Measurements from ENCODE around the gene GUCY1A2. TPM values are rescaled to one million over a fixed set of nuclear protein-coding genes. Genes with fewer than 3 reads are reported as not detected.

Gene GUCY1A2
- polyA plus RNA-seq, 6 donors from 2014 or later, result not detected

DNA sequence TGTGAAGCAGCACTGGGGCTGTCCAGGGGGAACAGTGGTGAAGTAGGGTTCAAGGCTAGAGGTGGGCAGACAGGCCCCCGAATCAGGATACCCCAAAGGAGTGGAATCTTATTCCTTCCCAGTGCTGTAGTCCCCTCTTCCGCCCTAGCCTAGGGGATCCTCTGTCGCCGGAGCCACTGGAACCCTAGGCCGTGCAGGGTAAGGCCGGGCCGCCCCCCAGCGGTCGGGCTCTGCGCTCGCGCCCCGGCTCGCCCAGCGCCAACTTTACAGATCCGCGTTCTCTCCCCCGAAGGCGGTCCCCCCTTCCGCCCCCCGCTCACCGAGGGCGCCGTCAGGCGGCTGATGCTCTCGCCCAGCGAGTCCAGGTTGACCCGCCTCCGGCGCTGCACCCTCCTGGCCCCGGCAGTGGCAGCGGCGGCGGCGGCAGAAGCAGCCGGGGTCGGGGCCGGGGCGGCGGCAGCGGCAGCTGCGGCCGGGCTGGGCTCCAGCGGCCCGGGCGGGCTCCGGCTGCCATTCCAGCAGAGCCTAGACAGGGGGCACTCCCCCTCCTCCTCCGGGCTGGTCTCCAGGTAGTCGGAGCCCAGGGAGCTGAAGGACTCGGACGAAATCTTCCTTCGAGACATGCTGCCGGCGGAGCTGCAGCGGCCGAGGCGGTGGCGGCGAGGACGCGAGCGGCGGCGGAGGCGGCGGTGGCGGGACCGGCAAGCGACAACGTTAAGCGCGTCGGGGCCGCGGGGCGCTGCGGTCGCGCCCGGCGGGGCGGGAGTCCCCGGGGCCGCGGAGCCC lies 650 bp downstream of the GUCY1A2 start:
- H3K4me1 Mint-ChIP-seq, result peaks cover 6 to 10% (median 8%) of the 10 kb centered on the region in 3 donors
- H3K9me3 Mint-ChIP-seq, result peaks cover 0 to 8% (median 0%) of the 10 kb centered on the region in 7 donors
- DNase-seq, result no peak
- no peak for ATAC-seq (ENCODE audit: low read depth in 2 of 2)
- peaks cover 48 to 52% (median 48%) of the 10 kb centered on the region in 3 donors for H3K27me3 Mint-ChIP-seq
- peak overlapping the region in 6 of 8 donors; percentile 10 to 77 (median 56) for H3K4me3 Mint-ChIP-seq
- H3K36me3 Mint-ChIP-seq, result peaks cover 6 to 14% of the 10 kb centered on the region in 2 donors
- H3K27ac Mint-ChIP-seq, result no peak overlapping the region

DNA sequence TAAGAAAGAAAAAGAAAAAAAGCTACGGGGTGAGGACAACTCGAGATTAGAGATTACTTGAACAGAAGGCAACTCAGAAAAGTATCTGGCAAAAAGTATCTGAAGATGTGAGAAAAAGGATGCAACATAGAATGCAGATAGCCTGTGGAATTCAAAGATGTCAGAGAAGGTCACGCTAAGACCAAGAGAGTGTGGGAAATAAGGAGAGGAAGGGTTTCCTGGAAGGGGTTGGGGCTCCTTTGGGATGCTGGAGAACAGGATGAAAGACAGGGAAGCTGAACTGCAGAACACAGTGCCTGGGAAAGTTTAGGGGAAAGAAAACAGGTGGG lies 1.2 kb downstream of the GUCY1A2 start:
- H3K9me3 Mint-ChIP-seq, result peaks cover 0 to 8% (median 0%) of the 10 kb centered on the region in 7 donors
- H3K36me3 Mint-ChIP-seq, result peaks cover 6 to 14% of the 10 kb centered on the region in 2 donors
- peak overlapping the region in 6 of 8 donors; percentile 10 to 77 (median 56) for H3K4me3 Mint-ChIP-seq
- peaks cover 6 to 10% (median 8%) of the 10 kb centered on the region in 3 donors for H3K4me1 Mint-ChIP-seq
- no peak for DNase-seq
- peaks cover 43 to 48% (median 44%) of the 10 kb centered on the region in 3 donors for H3K27me3 Mint-ChIP-seq
- H3K27ac Mint-ChIP-seq, result no peak overlapping the region
- no peak for ATAC-seq (ENCODE audit: low read depth in 2 of 2)

- H3K9me3 Mint-ChIP-seq, result peaks cover 0 to 8% (median 0%) of the 10 kb centered on the region in 7 donors
- no peak for DNase-seq
- no peak for ATAC-seq (ENCODE audit: low read depth in 2 of 2)
- H3K4me1 Mint-ChIP-seq, result peaks cover 6 to 10% (median 8%) of the 10 kb centered on the region in 3 donors
- H3K4me3 Mint-ChIP-seq, result peak overlapping the region in 1 of 8 donors; percentile 29
- H3K36me3 Mint-ChIP-seq, result peaks cover 6 to 14% of the 10 kb centered on the region in 2 donors
- no peak overlapping the region for H3K27ac Mint-ChIP-seq
- peaks cover 28 to 32% (median 30%) of the 10 kb centered on the region in 3 donors for H3K27me3 Mint-ChIP-seq
Observed at GRCh38 chr11:107014871-107015270, 3.4 kb downstream of the GUCY1A2 start.

DNA sequence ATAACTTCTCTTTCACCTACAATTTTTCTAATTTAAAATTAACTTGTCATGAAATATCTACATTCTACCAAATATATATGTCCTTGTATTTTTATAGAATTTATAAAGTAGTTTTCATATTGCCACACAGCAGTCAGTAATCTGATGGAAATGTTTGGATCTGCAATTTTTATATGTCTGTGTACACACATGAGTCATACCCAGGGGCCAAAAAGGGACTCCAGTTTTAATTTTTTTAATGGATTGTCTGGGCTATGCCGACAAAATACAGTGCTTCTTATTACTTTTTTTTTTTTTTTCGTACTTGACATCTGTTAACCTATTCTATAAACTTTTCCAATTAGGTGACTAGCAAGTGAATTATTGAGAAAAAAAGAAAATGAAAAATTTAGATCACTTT lies 6.3 kb downstream of the GUCY1A2 start:
- Mint-ChIP-seq H3K4me3 (no peak overlapping the region), H3K27me3 (peaks cover 13 to 22% (median 14%) of the 10 kb centered on the region in 3 donors), H3K36me3 (peaks cover 6 to 9% of the 10 kb centered on the region in 2 donors), H3K27ac (no peak overlapping the region), H3K4me1 (peaks cover 1 to 5% (median 5%) of the 10 kb centered on the region in 3 donors), H3K9me3 (peaks cover 0 to 5% (median 0%) of the 10 kb centered on the region in 7 donors)
- DNase-seq (no peak), ATAC-seq (ENCODE audit: low read depth in 2 of 2) (no peak)

GRCh38 chr11:107009190-107009589 lies 9.1 kb downstream of the GUCY1A2 start:
- Mint-ChIP-seq H3K9me3 (peaks cover 0 to 5% (median 0%) of the 10 kb centered on the region in 7 donors), H3K4me3 (no peak overlapping the region), H3K27ac (no peak overlapping the region), H3K27me3 (peaks cover 0 to 4% (median 0%) of the 10 kb centered on the region in 3 donors), H3K36me3 (no peaks in the 10 kb centered on the region), H3K4me1 (no peaks in the 10 kb centered on the region)
- ATAC-seq (ENCODE audit: low read depth in 2 of 2) (no peak), DNase-seq (no peak)

GRCh38 chr11:107006076-107006833 lies 12.0 kb downstream of the GUCY1A2 start:
- H3K4me1 Mint-ChIP-seq, result no peaks in the 10 kb centered on the region
- no peak for ATAC-seq (ENCODE audit: low read depth in 2 of 2)
- H3K27me3 Mint-ChIP-seq, result peaks cover 0 to 6% (median 4%) of the 10 kb centered on the region in 3 donors
- H3K9me3 Mint-ChIP-seq, result peaks cover 0 to 5% (median 0%) of the 10 kb centered on the region in 7 donors
- no peak for DNase-seq
- no peaks in the 10 kb centered on the region for H3K36me3 Mint-ChIP-seq
- no peak overlapping the region for H3K27ac Mint-ChIP-seq
- no peak overlapping the region for H3K4me3 Mint-ChIP-seq

GRCh38 chr11:106999196-106999595 lies 19.1 kb downstream of the GUCY1A2 start:
- DNase-seq (no peak), ATAC-seq (ENCODE audit: low read depth in 2 of 2) (no peak)
- no peaks in the 10 kb centered on the region for H3K4me1 Mint-ChIP-seq
- H3K27ac Mint-ChIP-seq, result no peak overlapping the region
- peaks cover 0 to 2% (median 0%) of the 10 kb centered on the region in 7 donors for H3K9me3 Mint-ChIP-seq
- H3K27me3 Mint-ChIP-seq, result peaks cover 0 to 6% (median 0%) of the 10 kb centered on the region in 3 donors
- no peaks in the 10 kb centered on the region for H3K36me3 Mint-ChIP-seq
- H3K4me3 Mint-ChIP-seq, result no peak overlapping the region

DNA sequence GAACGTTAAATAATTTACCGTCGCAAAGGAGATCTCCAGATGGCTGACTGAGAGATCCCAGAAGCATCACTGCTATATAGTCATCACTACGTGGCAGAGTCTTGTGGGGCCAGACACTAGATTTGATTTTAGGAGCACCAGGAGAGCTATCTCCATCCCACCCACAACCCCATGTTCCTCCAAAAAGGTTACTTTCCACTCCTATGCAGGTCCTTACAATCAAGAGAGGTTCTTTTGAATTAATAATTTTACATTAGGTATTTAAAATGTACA lies 19.4 kb downstream of the GUCY1A2 start:
- Mint-ChIP-seq H3K4me3 (no peak overlapping the region), H3K27ac (no peak overlapping the region), H3K27me3 (peaks cover 0 to 6% (median 0%) of the 10 kb centered on the region in 3 donors), H3K9me3 (peaks cover 0 to 2% (median 0%) of the 10 kb centered on the region in 7 donors), H3K36me3 (no peaks in the 10 kb centered on the region), H3K4me1 (no peaks in the 10 kb centered on the region)
- ATAC-seq (ENCODE audit: low read depth in 2 of 2) (no peak), DNase-seq (no peak)

- no peak for DNase-seq
- Mint-ChIP-seq H3K4me1 (no peaks in the 10 kb centered on the region), H3K27me3 (peaks cover 0 to 3% (median 0%) of the 10 kb centered on the region in 3 donors), H3K9me3 (peaks cover 0 to under 1% (median 0%) of the 10 kb centered on the region in 7 donors), H3K4me3 (no peak overlapping the region), H3K27ac (no peak overlapping the region), H3K36me3 (no peaks in the 10 kb centered on the region)
- ATAC-seq (ENCODE audit: low read depth in 2 of 2), result no peak
Observed at GRCh38 chr11:106998116-106998915, 20.0 kb downstream of the GUCY1A2 start.

DNA sequence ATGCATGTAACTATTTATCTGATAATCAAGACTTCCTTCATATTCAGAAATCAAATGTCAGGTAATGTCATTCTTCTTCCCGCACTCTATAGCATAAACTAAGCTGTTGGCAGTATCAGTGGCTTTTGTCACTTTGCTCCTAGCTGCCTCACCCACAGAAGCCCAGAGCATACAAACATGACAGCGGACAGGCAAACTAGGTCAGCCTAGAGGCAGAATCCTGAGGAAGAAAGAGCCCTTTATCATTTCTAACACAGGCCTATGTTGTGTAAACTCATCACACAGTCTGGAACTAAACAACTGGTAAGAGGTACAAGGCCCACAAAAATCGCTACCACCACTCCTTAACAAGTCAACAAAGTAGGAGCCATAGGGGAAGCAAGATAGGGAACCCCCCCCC lies 21.0 kb downstream of the GUCY1A2 start:
- no peak for DNase-seq
- H3K4me3 Mint-ChIP-seq, result no peak overlapping the region
- ATAC-seq (ENCODE audit: low read depth in 2 of 2), result no peak
- H3K36me3 Mint-ChIP-seq, result no peaks in the 10 kb centered on the region
- no peak overlapping the region for H3K27ac Mint-ChIP-seq
- H3K27me3 Mint-ChIP-seq, result no peaks in the 10 kb centered on the region
- no peaks in the 10 kb centered on the region for H3K4me1 Mint-ChIP-seq
- no peaks in the 10 kb centered on the region for H3K9me3 Mint-ChIP-seq

DNA sequence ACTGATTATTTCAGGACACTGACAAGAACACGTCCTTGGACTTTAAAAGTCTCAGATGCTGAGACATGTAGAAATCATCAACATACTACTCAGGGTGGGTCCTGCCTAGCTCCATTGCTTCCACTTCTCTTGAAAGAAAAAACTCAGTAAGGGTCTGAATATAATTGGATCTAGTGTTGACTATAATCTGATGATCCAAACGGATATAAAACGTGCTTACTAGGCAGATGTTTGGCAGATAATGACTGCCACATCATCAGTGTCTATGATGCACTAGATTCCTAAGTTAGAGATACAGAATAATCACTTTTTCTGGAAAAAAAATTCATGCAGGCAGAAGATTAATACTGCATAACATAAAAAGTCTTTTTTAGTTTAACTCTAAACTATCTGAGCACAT lies 21.6 kb downstream of the GUCY1A2 start:
- DNase-seq (no peak), ATAC-seq (ENCODE audit: low read depth in 2 of 2) (no peak)
- H3K27me3 Mint-ChIP-seq, result no peaks in the 10 kb centered on the region
- H3K9me3 Mint-ChIP-seq, result no peaks in the 10 kb centered on the region
- no peak overlapping the region for H3K27ac Mint-ChIP-seq
- no peaks in the 10 kb centered on the region for H3K36me3 Mint-ChIP-seq
- no peak overlapping the region for H3K4me3 Mint-ChIP-seq
- H3K4me1 Mint-ChIP-seq, result no peaks in the 10 kb centered on the region

GRCh38 chr11:106990331-106990730 lies 27.9 kb downstream of the GUCY1A2 start:
- no peak overlapping the region for H3K4me3 Mint-ChIP-seq
- no peaks in the 10 kb centered on the region for H3K36me3 Mint-ChIP-seq
- DNase-seq (no peak), ATAC-seq (ENCODE audit: low read depth in 2 of 2) (no peak)
- no peaks in the 10 kb centered on the region for H3K4me1 Mint-ChIP-seq
- peak overlapping the region in 1 of 6 donors; percentile 66 for H3K27ac Mint-ChIP-seq
- peaks cover 0 to 7% (median 0%) of the 10 kb centered on the region in 7 donors for H3K9me3 Mint-ChIP-seq
- H3K27me3 Mint-ChIP-seq, result peaks cover 0 to 7% (median 0%) of the 10 kb centered on the region in 3 donors

DNA sequence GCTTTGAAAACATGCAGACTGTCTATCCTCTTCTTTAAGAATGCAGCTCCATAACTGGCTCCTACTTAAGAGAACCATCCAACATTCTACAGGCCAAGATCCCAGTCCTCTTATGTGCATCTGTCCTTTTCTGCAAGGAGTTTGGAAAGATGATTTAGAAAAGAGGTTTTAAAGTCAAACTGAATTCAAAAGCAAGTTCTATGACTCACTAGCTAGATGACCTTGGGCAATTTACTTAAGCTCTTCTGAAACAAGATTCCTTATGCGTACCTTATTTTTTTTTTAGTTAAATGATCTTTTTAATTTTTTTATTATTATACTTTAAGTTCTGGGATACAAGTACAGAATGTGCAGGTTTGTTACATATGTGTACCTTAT lies 29.2 kb downstream of the GUCY1A2 start:
- Mint-ChIP-seq H3K4me3 (no peak overlapping the region), H3K36me3 (no peaks in the 10 kb centered on the region), H3K27me3 (peaks cover 0 to 7% (median 0%) of the 10 kb centered on the region in 3 donors), H3K27ac (no peak overlapping the region), H3K4me1 (no peaks in the 10 kb centered on the region), H3K9me3 (peaks cover 0 to 7% (median 0%) of the 10 kb centered on the region in 7 donors)
- ATAC-seq (ENCODE audit: low read depth in 2 of 2) (no peak), DNase-seq (no peak)

All from naive B cell (primary cell).